Measurements from ENCODE around the gene ROCK2. TPM values are rescaled to one million over a fixed set of nuclear protein-coding genes. Genes with fewer than 3 reads are reported as not detected.

ROCK2 gene
- total RNA-seq, 4 donors from 2014 or later: 51.0 to 75.9 (median 67.6) TPM

GRCh38 chr2:11132036-11132671, 212.3 kb downstream of the ROCK2 start:
- H3K4me1 ChIP-seq: peaks cover 6 to 18% (median 9%) of the 10 kb centered on the region in 4 donors
- no peak for DNase-seq
- no peaks in the 10 kb centered on the region for H3K36me3 ChIP-seq
- H3K4me3 ChIP-seq: peak overlapping the region in 1 of 4 donors; percentile 62
- no peaks in the 10 kb centered on the region for H3K9me3 ChIP-seq
- H3K27ac ChIP-seq: no peak overlapping the region
- TF ChIP-seq POLR2A (IDR thresholded peaks at IDR 0.05) (no peak), CTCF (IDR thresholded peaks at IDR 0.05) (no peak)
- no peaks in the 10 kb centered on the region for H3K27me3 ChIP-seq

- no peaks in the 10 kb centered on the region for H3K9me3 ChIP-seq
- TF ChIP-seq CTCF (IDR thresholded peaks at IDR 0.05): no peak
- peaks cover 6 to 18% (median 9%) of the 10 kb centered on the region in 4 donors for H3K4me1 ChIP-seq
- H3K4me3 ChIP-seq: no peak overlapping the region
- H3K36me3 ChIP-seq: no peaks in the 10 kb centered on the region
- no peak for DNase-seq
- no peak overlapping the region for H3K27ac ChIP-seq
- no peaks in the 10 kb centered on the region for H3K27me3 ChIP-seq
These were observed 213.1 kb downstream of the ROCK2 start for GRCh38 chr2:11131166-11131920.

Small RNAs within 50 kb of the gene (small RNA-seq; reads per million reads assigned to genes)
- gene RNU6-1081P: 0 reads per million in 2 donors

Other genes starting within 250 kb of the ROCK2 start
- 10 to 100 TPM; 18.4 to 53.6 (median 31.8) TPM for gene SLC66A3, start 189.2 kb downstream of the ROCK2 start, total RNA-seq
- 10 to 100 TPM in 1 of 4 donors, 1 to 10 TPM in 3; 6.3 to 10.2 (median 6.8) TPM for gene E2F6, start 121.5 kb upstream of the ROCK2 start, total RNA-seq
- 1 to 10 TPM in 3 of 4 donors, under 1 TPM in 1; 0.88 to 4.1 (median 1.9) TPM for gene GREB1, start 189.4 kb upstream of the ROCK2 start, total RNA-seq

All from Peyer's patch (tissue), 4 donors.